WTC11 (cell line): ENCODE results near the gene NPW. TPM values are rescaled to one million over a fixed set of nuclear protein-coding genes. Genes with fewer than 3 reads are reported as not detected.

Experiments used
- ATAC-seq: fragments of 200-7000 bp; cut with Tn5 transposase; 2 replicates; pipeline ENCODE4 v1.10.0; 2021; ENCODE audit warnings: mild to moderate bottlenecking, moderate library complexity
- CTCF ChIA-PET: fragments of 300-600 bp; sonication (Branson Sonifier 250); formaldehyde crosslinking; loops from one replicate; lab custom pipeline; 2021; ENCODE audit warnings: antibody characterized with exemption; lab: Charles Lee
- POLR2A ChIA-PET: fragments of 350-600 bp; sonication (Branson Sonifier 250); formaldehyde crosslinking; loops from one replicate; lab custom pipeline; 2021; ENCODE audit warnings: antibody characterized with exemption; lab: Charles Lee
- DNase-seq: peaks from one replicate; pipeline ENCODE4 v3.0.0; 2021; ENCODE audit warnings: low spot score
- H3K27ac Mint-ChIP-seq: 2 replicates; pipeline ENCODE4 v1.8.0; 2021; ENCODE audit warnings: mixed read lengths
- H3K27me3 Mint-ChIP-seq: 2 replicates; pipeline ENCODE4 v1.8.0; 2021; ENCODE audit warnings: low read depth, mild to moderate bottlenecking, moderate library complexity, mixed read lengths
- H3K36me3 Mint-ChIP-seq: 2 replicates; pipeline ENCODE4 v1.8.0; 2021; ENCODE audit warnings: mixed read lengths
- H3K4me1 Mint-ChIP-seq: 2 replicates; pipeline ENCODE4 v1.8.0; 2022; ENCODE audit warnings: mixed read lengths
- H3K4me3 Mint-ChIP-seq: 2 replicates; pipeline ENCODE4 v1.8.0; 2021; ENCODE audit warnings: mild to moderate bottlenecking, moderate library complexity, mixed read lengths
- H3K9me3 Mint-ChIP-seq: 2 replicates; pipeline ENCODE4 v1.8.0; 2021; ENCODE audit warnings: mixed read lengths
- ATF1 ChIP-seq: sonication (generic); formaldehyde crosslinking; IDR thresholded peaks from 2 replicates; pipeline ENCODE4 v1.8.1; 2023; ENCODE audit warnings: mild to moderate bottlenecking, moderate library complexity, missing genetic modification reagents
- CREB1 ChIP-seq: sonication (generic); formaldehyde crosslinking; IDR thresholded peaks from 2 replicates; pipeline ENCODE4 v1.8.0; 2023; ENCODE audit warnings: mild to moderate bottlenecking, missing genetic modification reagents
- E2F4 ChIP-seq: sonication (generic); formaldehyde crosslinking; IDR thresholded peaks from 2 replicates; pipeline ENCODE4 v1.8.1; 2022; ENCODE audit warnings: low read depth, mild to moderate bottlenecking, moderate library complexity, missing genetic modification reagents, borderline replicate concordance
- E2F5 ChIP-seq: sonication (generic); formaldehyde crosslinking; IDR thresholded peaks from 2 replicates; pipeline ENCODE4 v1.8.1; 2022; ENCODE audit warnings: mild to moderate bottlenecking, moderate library complexity, missing genetic modification reagents
- EMX1 ChIP-seq: fragments of 250-450 bp; sonication (Bioruptor Pico); IDR thresholded peaks from 2 replicates; pipeline ENCODE4 v1.8.0; 2021; ENCODE audit warnings: mild to moderate bottlenecking
- ETV6 ChIP-seq: sonication (generic); formaldehyde crosslinking; IDR thresholded peaks from 2 replicates; pipeline ENCODE4 v1.8.1; 2022; ENCODE audit warnings: mild to moderate bottlenecking, missing genetic modification reagents
- GRHL2 ChIP-seq: fragments of 250-450 bp; sonication (Bioruptor Pico); IDR thresholded peaks from 2 replicates; pipeline ENCODE4 v1.8.0; 2022; ENCODE audit warnings: mild to moderate bottlenecking, moderate library complexity; ENCODE audit not compliant: insufficient replicate concordance, severe bottlenecking
- NR3C1 ChIP-seq: sonication (generic); formaldehyde crosslinking; conservative IDR thresholded peaks from 2 replicates; pipeline ENCODE4 v1.8.1; 2023; ENCODE audit warnings: low read depth, mild to moderate bottlenecking, missing genetic modification reagents
- PRDM15 ChIP-seq: sonication (generic); formaldehyde crosslinking; IDR thresholded peaks from 2 replicates; pipeline ENCODE4 v1.8.0; 2022; ENCODE audit warnings: missing genetic modification reagents
- PREB ChIP-seq: sonication (generic); formaldehyde crosslinking; IDR thresholded peaks from 2 replicates; pipeline ENCODE4 v1.8.1; 2022; ENCODE audit warnings: mild to moderate bottlenecking, missing genetic modification reagents, moderate library complexity, borderline replicate concordance
- RORB ChIP-seq: fragments of 250-450 bp; sonication (Bioruptor Pico); IDR thresholded peaks from 2 replicates; pipeline ENCODE4 v1.9.0; 2021; ENCODE audit warnings: mild to moderate bottlenecking
- TCF7 ChIP-seq: sonication (generic); formaldehyde crosslinking; IDR thresholded peaks from 2 replicates; pipeline ENCODE4 v1.8.0; 2022; ENCODE audit warnings: mild to moderate bottlenecking, low read depth, missing genetic modification reagents, moderate library complexity
- ZNF121 ChIP-seq: sonication (generic); formaldehyde crosslinking; IDR thresholded peaks from 2 replicates; pipeline ENCODE4 v1.8.0; 2023; ENCODE audit warnings: missing genetic modification reagents
- ZNF263 ChIP-seq: sonication (generic); formaldehyde crosslinking; IDR thresholded peaks from 2 replicates; pipeline ENCODE4 v1.8.1; 2022; ENCODE audit warnings: low read depth, mild to moderate bottlenecking, moderate library complexity, missing genetic modification reagents
- total RNA-seq: library from RNA; stranded (reverse); gene quantifications from 3 replicates; pipeline ENCODE4 v1.2.3, GENCODE V29; 2021

Gene NPW
- total RNA-seq, 1 experiment from 2014 or later: 15.2 TPM

GRCh38 chr16:2025878-2026460 lies 6.4 kb downstream of the NPW start:
- Mint-ChIP-seq H3K27me3 (peaks cover 47% of the 10 kb centered on the region), H3K4me3 (peak overlapping the region; percentile 53), H3K27ac (no peak overlapping the region), H3K9me3 (no peaks in the 10 kb centered on the region), H3K4me1 (peaks cover 12% of the 10 kb centered on the region), H3K36me3 (no peaks in the 10 kb centered on the region)
- POLR2A ChIA-PET: interaction anchor here (0.6 to 0.7 kb wide), 2 partner anchors 56 to 121 kb away, joined by 3 to 4 read pairs; no protein-coding TSS in a partner anchor
- CTCF ChIA-PET: interaction anchor here (0.6 to 2.3 kb wide), 5 partner anchors 9 to 117 kb away, joined by 3 to 16 read pairs (median 3); partner anchors contain the start of genes NTHL1 and TSC2
- DNase-seq (no peak), ATAC-seq (no peak)
- TF ChIP-seq PREB (CRISPR knock-in tag): no peak
- no peak for TF ChIP-seq CREB1 (CRISPR knock-in tag)

GRCh38 chr16:2026461-2027023 lies 7.0 kb downstream of the NPW start, which contains the start of gene NHERF2:
TSS of gene NHERF2 (plus strand) at chr16:2026902. CDS start at chr16:2027006, 104 bp downstream.
- TF ChIP-seq TCF7: no peak
- no peak for TF ChIP-seq E2F5
- TF ChIP-seq ETV6 (CRISPR knock-in tag): no peak
- no peak for TF ChIP-seq ATF1 (CRISPR knock-in tag)
- TF ChIP-seq PRDM15 (CRISPR knock-in tag): no peak
- no peak for TF ChIP-seq GRHL2 (CRISPR knock-in tag)
- no peak for TF ChIP-seq ZNF263
- TF ChIP-seq NR3C1 (CRISPR knock-in tag): no peak
- no peak for TF ChIP-seq RORB
- Mint-ChIP-seq H3K4me3 (peak within 1 kb of the TSS; percentile 75), H3K4me1 (peaks cover 12% of the 10 kb centered on the region), H3K36me3 (no peaks in the 10 kb centered on the region), H3K9me3 (no peaks in the 10 kb centered on the region), H3K27me3 (peaks cover 41% of the 10 kb centered on the region), H3K27ac (no peak within 1 kb of the TSS)
- DNase-seq (no peak), ATAC-seq (peak; percentile 9)
- ChIA-PET CTCF (interaction anchor here (0.9 to 2.3 kb wide), 5 partner anchors 21 to 475 kb away, joined by 3 to 16 read pairs (median 4); partner anchors contain the start of genes NTHL1 and TSC2), POLR2A (interaction anchor here (0.6 kb wide), 1 partner anchor 56 kb away, joined by 4 read pairs; no protein-coding TSS in a partner anchor)

- peak overlapping the region; percentile 75 for H3K4me3 Mint-ChIP-seq
- POLR2A ChIA-PET: interaction anchor here (0.6 kb wide), 1 partner anchor 55 kb away, joined by 4 read pairs; no protein-coding TSS in a partner anchor
- ATAC-seq (no peak), DNase-seq (no peak)
- no peaks in the 10 kb centered on the region for H3K36me3 Mint-ChIP-seq
- H3K27ac Mint-ChIP-seq: no peak overlapping the region
- no peak for TF ChIP-seq TCF7
- no peak for TF ChIP-seq EMX1 (CRISPR knock-in tag)
- peak; percentile 51; the same call in 1 of the 2 replicates for TF ChIP-seq E2F4 (CRISPR knock-in tag)
- TF ChIP-seq ZNF121: 0 out of 2 replicates have a peak, but pooled peaks have one; percentile 39
- TF ChIP-seq E2F5: no peak
- TF ChIP-seq, all 79 proteins: peak for 2
- CTCF ChIA-PET: interaction anchor here (0.7 to 2.3 kb wide), 7 partner anchors 11 to 474 kb away, joined by 3 to 16 read pairs (median 4); no protein-coding TSS in a partner anchor
- Mint-ChIP-seq H3K9me3 (no peaks in the 10 kb centered on the region), H3K27me3 (peaks cover 34% of the 10 kb centered on the region), H3K4me1 (peaks cover 12% of the 10 kb centered on the region)
These were observed 7.7 kb downstream of the NPW start for GRCh38 chr16:2027024-2028010.
